Neural progenitor cell (in vitro differentiated cells): ENCODE measurements around the gene SLC39A10. TPM values are rescaled to one million over a fixed set of nuclear protein-coding genes. Genes with fewer than 3 reads are reported as not detected.

Experiments used
- DNase-seq: peaks from one replicate; pipeline ENCODE4 v3.0.0-alpha.2; 2016; ENCODE audit warnings: low spot score
- H2AFZ ChIP-seq: fragments of 200-600 bp; sonication (generic); replicated peaks from 2 replicates; pipeline ENCODE4 v1.6.1; 2016; ENCODE audit warnings: antibody characterized with exemption
- H3F3A ChIP-seq: fragments of 200-600 bp; sonication (generic); 2 replicates; pipeline ENCODE4 v1.6.1; 2016; ENCODE audit warnings: antibody characterized with exemption, low read depth
- H3K27ac ChIP-seq: fragments of 200-600 bp; sonication (generic); 2 replicates; pipeline ENCODE4 v1.5.1; 2016; ENCODE audit warnings: mild to moderate bottlenecking
- H3K27me3 ChIP-seq: fragments of 200-600 bp; sonication (generic); 2 replicates; pipeline ENCODE4 v1.6.1; 2016; ENCODE audit warnings: mild to moderate bottlenecking, moderate library complexity
- H3K36me3 ChIP-seq: fragments of 200-600 bp; sonication (generic); 2 replicates; pipeline ENCODE4 v1.5.1; 2016
- H3K4me1 ChIP-seq: fragments of 200-600 bp; sonication (generic); 2 replicates; pipeline ENCODE4 v1.6.1; 2016; ENCODE audit warnings: mixed run types
- H3K4me2 ChIP-seq: fragments of 200-600 bp; sonication (generic); 2 replicates; pipeline ENCODE4 v1.6.1; 2016
- H3K4me3 ChIP-seq: fragments of 200-600 bp; sonication (generic); 2 replicates; pipeline ENCODE4 v1.5.1; 2016
- H3K79me2 ChIP-seq: fragments of 200-600 bp; sonication (generic); 2 replicates; pipeline ENCODE4 v1.6.1; 2016; ENCODE audit warnings: low read depth
- H3K9ac ChIP-seq: fragments of 200-600 bp; sonication (generic); 2 replicates; pipeline ENCODE4 v1.6.1; 2016
- H3K9me3 ChIP-seq: fragments of 200-600 bp; sonication (generic); 2 replicates; pipeline ENCODE4 v1.5.1; 2016; ENCODE audit warnings: low read depth
- H4K20me1 ChIP-seq: fragments of 200-600 bp; sonication (generic); 2 replicates; pipeline ENCODE4 v1.6.1; 2016; ENCODE audit warnings: low read depth
- H3K27ac Mint-ChIP-seq: 3 replicates; pipeline ENCODE4 v1.8.0; 2021; ENCODE audit warnings: mixed read lengths
- H3K27me3 Mint-ChIP-seq: 2 replicates; pipeline ENCODE4 v1.8.0; 2022; ENCODE audit warnings: low read depth, mild to moderate bottlenecking, inconsistent platforms, moderate library complexity, mixed read lengths; ENCODE audit not compliant: insufficient read depth
- H3K36me3 Mint-ChIP-seq: 3 replicates; pipeline ENCODE4 v1.8.0; 2021; ENCODE audit warnings: mixed read lengths
- H3K4me1 Mint-ChIP-seq: 3 replicates; pipeline ENCODE4 v1.8.0; 2021; ENCODE audit warnings: mixed read lengths
- H3K4me3 Mint-ChIP-seq: 3 replicates; pipeline ENCODE4 v1.8.0; 2021; ENCODE audit warnings: mild to moderate bottlenecking, moderate library complexity, mixed read lengths
- H3K9me3 Mint-ChIP-seq: 3 replicates; pipeline ENCODE4 v1.8.0; 2020; ENCODE audit warnings: mixed read lengths
- CTCF ChIP-seq: fragments of 200-600 bp; sonication (generic); IDR thresholded peaks from 2 replicates; pipeline ENCODE4 v1.5.1; 2017; ENCODE audit warnings: antibody characterized with exemption, mild to moderate bottlenecking
- EZH2 ChIP-seq: fragments of 200-600 bp; sonication (generic); IDR thresholded peaks from 2 replicates; pipeline ENCODE4 v1.6.1; 2017; ENCODE audit warnings: antibody characterized with exemption, mild to moderate bottlenecking, moderate library complexity
- EZH2phosphoT487 ChIP-seq: fragments of 200-600 bp; sonication (generic); IDR thresholded peaks from 2 replicates; pipeline ENCODE4 v1.6.1; 2017; ENCODE audit warnings: antibody characterized with exemption
- total RNA-seq: library from RNA; depleted of rRNA; stranded (reverse); fragments of >200 nt; gene quantifications from 2 replicates; pipeline ENCODE4 v1.2.3, GENCODE V29; 2015; ENCODE audit warnings: low replicate concordance

The SLC39A10 gene
- total RNA-seq, 1 donor from 2014 or later, result 253 TPM

- no peaks in the 10 kb centered on the region for H3K4me1 ChIP-seq
- H3K27me3 Mint-ChIP-seq, result peaks cover 2% of the 10 kb centered on the region
- DNase-seq, result no peak
- TF ChIP-seq EZH2 (no peak), CTCF (no peak), EZH2phosphoT487 (no peak)
- H3F3A ChIP-seq, result no peaks in the 10 kb centered on the region
- H3K27me3 ChIP-seq, result no peaks in the 10 kb centered on the region
- H3K27ac ChIP-seq, result no peak overlapping the region
- H3K4me3 Mint-ChIP-seq, result no peak overlapping the region
- H3K9ac ChIP-seq, result no peak overlapping the region
- no peaks in the 10 kb centered on the region for H3K9me3 ChIP-seq
- no peak overlapping the region for H3K27ac Mint-ChIP-seq
- H2AFZ ChIP-seq, result no peak overlapping the region
- peaks cover 4% of the 10 kb centered on the region for H3K36me3 Mint-ChIP-seq
- no peak overlapping the region for H3K4me2 ChIP-seq
- H3K4me1 Mint-ChIP-seq, result peaks cover 5% of the 10 kb centered on the region
- H3K79me2 ChIP-seq, result peaks cover 9% of the 10 kb centered on the region
- H4K20me1 ChIP-seq, result no peaks in the 10 kb centered on the region
- H3K4me3 ChIP-seq, result no peak overlapping the region
- H3K36me3 ChIP-seq, result no peaks in the 10 kb centered on the region
- no peaks in the 10 kb centered on the region for H3K9me3 Mint-ChIP-seq
These were observed 4.1 kb upstream of the SLC39A10 start for GRCh38 chr2:195652911-195653310.

GRCh38 chr2:195656161-195656858 lies 716 bp upstream of the SLC39A10 start:
- H3K9ac ChIP-seq, result no peak overlapping the region
- Mint-ChIP-seq H3K4me3 (peak overlapping the region; percentile 96), H3K27me3 (peaks cover 2% of the 10 kb centered on the region), H3K4me1 (peaks cover 28% of the 10 kb centered on the region), H3K36me3 (peaks cover 4% of the 10 kb centered on the region), H3K27ac (peak overlapping the region; percentile 76), H3K9me3 (no peaks in the 10 kb centered on the region)
- no peak for TF ChIP-seq EZH2phosphoT487
- TF ChIP-seq CTCF, result no peak
- TF ChIP-seq EZH2, result no peak
- peaks cover 17% of the 10 kb centered on the region for H3K4me1 ChIP-seq
- H3K27ac ChIP-seq, result no peak overlapping the region
- H3K4me3 ChIP-seq, result peak overlapping the region; percentile 88
- H4K20me1 ChIP-seq, result peaks cover 33% of the 10 kb centered on the region
- no peaks in the 10 kb centered on the region for H3K9me3 ChIP-seq
- peak overlapping the region; percentile 66 for H3K4me2 ChIP-seq
- peaks cover 7% of the 10 kb centered on the region for H3F3A ChIP-seq
- H3K27me3 ChIP-seq, result no peaks in the 10 kb centered on the region
- no peaks in the 10 kb centered on the region for H3K36me3 ChIP-seq
- H2AFZ ChIP-seq, result peak overlapping the region; percentile 77
- H3K79me2 ChIP-seq, result peaks cover 43% of the 10 kb centered on the region
- no peak for DNase-seq

GRCh38 chr2:195657634-195658540 lies 861 bp downstream of the SLC39A10 start:
- peak overlapping the region; percentile 96 for H3K27ac Mint-ChIP-seq
- H3K4me3 Mint-ChIP-seq, result peak overlapping the region; percentile 96
- H3K9me3 ChIP-seq, result no peaks in the 10 kb centered on the region
- H3K79me2 ChIP-seq, result peaks cover 59% of the 10 kb centered on the region
- peaks cover 49% of the 10 kb centered on the region for H4K20me1 ChIP-seq
- peak overlapping the region; percentile 66 for H2AFZ ChIP-seq
- H3K4me3 ChIP-seq, result peak overlapping the region; percentile 88
- H3K36me3 ChIP-seq, result no peaks in the 10 kb centered on the region
- peak overlapping the region; percentile 84 for H3K4me2 ChIP-seq
- TF ChIP-seq EZH2phosphoT487, result no peak
- no peak for TF ChIP-seq EZH2
- TF ChIP-seq CTCF, result no peak
- peaks cover 28% of the 10 kb centered on the region for H3K4me1 Mint-ChIP-seq
- H3K36me3 Mint-ChIP-seq, result peaks cover 4% of the 10 kb centered on the region
- DNase-seq, result peak; percentile 67
- H3K27me3 ChIP-seq, result no peaks in the 10 kb centered on the region
- H3K9ac ChIP-seq, result peak overlapping the region; percentile 85
- H3K4me1 ChIP-seq, result peaks cover 23% of the 10 kb centered on the region
- no peak overlapping the region for H3K27ac ChIP-seq
- no peaks in the 10 kb centered on the region for H3K9me3 Mint-ChIP-seq
- H3F3A ChIP-seq, result peaks cover 7% of the 10 kb centered on the region
- peaks cover 2% of the 10 kb centered on the region for H3K27me3 Mint-ChIP-seq
